Measurements from ENCODE around the gene DNAJC5. TPM values are rescaled to one million over a fixed set of nuclear protein-coding genes. Genes with fewer than 3 reads are reported as not detected.
"Not testable (repeated sequence)": the region's sequence is repeated elsewhere in the genome, so short reads cannot be mapped to it uniquely, and the experiment has no call there.

The DNAJC5 gene
- total and polyA plus RNA-seq, 2 donors (not counting 3 experiments of a cell fraction or from before 2014, with no cell fraction given), result 44.7 to 60.3 TPM

DNA sequence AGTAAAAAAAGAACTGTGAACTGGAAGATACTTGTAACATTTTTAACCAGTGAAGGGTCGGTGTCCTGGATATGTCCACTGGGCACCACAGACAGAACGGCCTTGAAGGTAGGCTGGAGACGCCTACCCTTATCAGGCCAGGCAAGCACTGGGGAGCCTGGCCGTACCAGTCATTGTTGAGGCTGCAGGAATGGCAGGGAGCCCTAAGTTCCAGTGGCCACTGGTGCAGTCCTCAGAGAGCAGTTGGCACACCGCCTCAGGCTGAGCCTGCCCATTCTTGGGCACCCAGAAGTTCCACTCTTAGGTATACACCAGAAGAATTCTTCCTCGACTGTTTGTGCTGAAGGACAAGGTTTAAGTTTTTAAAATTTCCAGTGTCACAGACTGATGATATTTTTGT lies 20.5 kb downstream of the DNAJC5 start:
- no peak overlapping the region for H3K4me3 ChIP-seq (replicated peaks in 1 of 3; ENCODE audit: insufficient read depth in 1 of 3, low read depth in 1 of 3, low read length in 3 of 3)
- H3K4me1 ChIP-seq (ENCODE audit: control insufficient read depth, extremely low read depth, insufficient read depth, low read length), result no peaks in the 10 kb centered on the region
- no peak for FAIRE-seq
- DNase-seq (ENCODE audit: low read depth, low spot score), result no peak
- H3K79me2 ChIP-seq (ENCODE audit: control insufficient read depth, insufficient read depth, low read length), result peaks cover 85% of the 10 kb centered on the region
- no peak overlapping the region for H3K9ac ChIP-seq (replicated peaks; ENCODE audit: extremely low read depth, insufficient read depth, low read length)
- dilution Hi-C loops (cut with MboI; ENCODE audit: extremely low pct_ligation_motif_present, low sequenced_read_pairs), result no loop called here
- H2AFZ ChIP-seq (ENCODE audit: low read depth, low read length), result no peak overlapping the region
- POLR2A ChIA-PET, result no interaction called here
- intact Hi-C loops (cut with micrococcal nuclease), result no loop called here
- H3K27ac ChIP-seq (ENCODE audit: insufficient read depth, low read depth, low read length), result no peak overlapping the region
- no peaks in the 10 kb centered on the region for H4K20me1 ChIP-seq (replicated peaks; ENCODE audit: control insufficient read depth, extremely low read depth, insufficient read depth, low read length)
- H3K27me3 ChIP-seq (ENCODE audit: control insufficient read depth in 2 of 2, insufficient read depth in 2 of 2, low read length in 2 of 2), result no peaks in the 10 kb centered on the region
- CTCF ChIA-PET, result interaction anchor here (1.5 kb wide), 1 partner anchor 58 kb away, joined by 5 read pairs; no protein-coding TSS in a partner anchor
- no peak overlapping the region for H3K4me2 ChIP-seq (ENCODE audit: insufficient read depth, low read length)
- H3K36me3 ChIP-seq (ENCODE audit: control insufficient read depth in 2 of 2, extremely low read depth in 1 of 2, insufficient read depth in 2 of 2, low read length in 2 of 2), result peaks cover 0 to 6% of the 10 kb centered on the region in 2 experiments
- no peak for TF ChIP-seq EZH2 (IDR thresholded peaks at IDR 0.05; ENCODE audit: borderline replicate concordance, low read depth, low read length, severe bottlenecking)
- BruUV-seq (replicated peaks), result no TSS peak
- no peaks in the 10 kb centered on the region for H3K9me1 ChIP-seq (replicated peaks; ENCODE audit: control insufficient read depth, extremely low read depth, insufficient read depth, low read length)
- no peaks in the 10 kb centered on the region for H3K9me3 ChIP-seq (replicated peaks; ENCODE audit: control insufficient read depth, insufficient read depth, low read length)

DNA sequence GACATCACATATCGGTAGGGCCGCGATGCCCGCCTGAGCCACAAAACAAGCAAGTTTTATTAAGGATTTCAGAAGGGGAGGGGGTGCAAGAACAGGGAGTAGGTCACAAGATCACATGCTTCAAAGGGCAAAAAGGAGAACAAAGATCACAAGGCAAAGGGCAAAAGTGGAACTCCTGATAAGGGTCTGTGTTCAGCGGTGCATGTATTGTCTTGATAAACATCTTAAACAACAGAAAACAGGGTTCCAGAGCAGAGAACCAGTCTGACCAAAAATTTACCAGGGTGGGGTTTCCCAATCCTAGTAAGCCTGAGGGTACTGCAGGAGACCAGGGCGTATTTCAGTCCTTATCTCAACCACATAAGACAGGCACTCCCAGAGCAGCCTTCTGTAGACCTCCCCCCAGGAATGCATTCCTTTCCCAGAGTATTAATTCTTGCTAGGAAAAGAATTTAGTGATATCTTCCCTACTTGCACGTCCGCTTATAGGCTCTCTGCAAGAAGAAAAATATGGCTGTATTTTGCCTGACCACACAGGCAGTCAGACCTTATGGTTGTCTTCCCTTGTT lies 21.5 kb downstream of the DNAJC5 start:
- H3K4me1 ChIP-seq (ENCODE audit: control insufficient read depth, extremely low read depth, insufficient read depth, low read length); H3K36me3 ChIP-seq (ENCODE audit: control insufficient read depth in 2 of 2, extremely low read depth in 1 of 2, insufficient read depth in 2 of 2, low read length in 2 of 2); H2AFZ ChIP-seq (ENCODE audit: low read depth, low read length); intact Hi-C loops (cut with micrococcal nuclease); dilution Hi-C loops (cut with MboI; ENCODE audit: extremely low pct_ligation_motif_present, low sequenced_read_pairs); H4K20me1 ChIP-seq (replicated peaks; ENCODE audit: control insufficient read depth, extremely low read depth, insufficient read depth, low read length); FAIRE-seq; H3K9ac ChIP-seq (replicated peaks; ENCODE audit: extremely low read depth, insufficient read depth, low read length); DNase-seq (ENCODE audit: low read depth, low spot score); H3K27ac ChIP-seq (ENCODE audit: insufficient read depth, low read depth, low read length); H3K4me3 ChIP-seq (replicated peaks in 1 of 3; ENCODE audit: insufficient read depth in 1 of 3, low read depth in 1 of 3, low read length in 3 of 3); H3K9me3 ChIP-seq (replicated peaks; ENCODE audit: control insufficient read depth, insufficient read depth, low read length); H3K27me3 ChIP-seq (ENCODE audit: control insufficient read depth in 2 of 2, insufficient read depth in 2 of 2, low read length in 2 of 2); POLR2A ChIA-PET; H3K9me1 ChIP-seq (replicated peaks; ENCODE audit: control insufficient read depth, extremely low read depth, insufficient read depth, low read length); H3K4me2 ChIP-seq (ENCODE audit: insufficient read depth, low read length); BruUV-seq (replicated peaks): not testable (repeated sequence)
- CTCF ChIA-PET, result interaction anchor here (1.7 kb wide), 1 partner anchor 17 kb away, joined by 3 read pairs; no protein-coding TSS in a partner anchor
- peaks cover 83% of the 10 kb centered on the region for H3K79me2 ChIP-seq (ENCODE audit: control insufficient read depth, insufficient read depth, low read length)
